HepG2 (cell line): ENCODE measurements around the gene DHRS1. TPM values are rescaled to one million over a fixed set of nuclear protein-coding genes. Genes with fewer than 3 reads are reported as not detected.

Source experiments
- AHDC1 ChIP-seq: sonication (generic); formaldehyde crosslinking; IDR thresholded peaks from 2 replicates; pipeline ENCODE4 v1.5.1; 2020; ENCODE audit warnings: mild to moderate bottlenecking, missing genetic modification reagents, borderline replicate concordance
- ATF2 ChIP-seq: sonication (generic); formaldehyde crosslinking; IDR thresholded peaks from 2 replicates; pipeline ENCODE4 v1.4.0; 2020; ENCODE audit warnings: missing genetic modification reagents
- GMEB2 ChIP-seq: IDR thresholded peaks from 2 replicates; pipeline ENCODE4 v1.6.1; 2016; ENCODE audit warnings: missing biosample characterization, missing genetic modification reagents, low read depth
- HNRNPH1 ChIP-seq: fragments of 200-400 bp; formaldehyde crosslinking; optimal IDR thresholded peaks from 2 replicates; pipeline ENCODE3; 2017; ENCODE audit warnings: mild to moderate bottlenecking, low read depth, low read length
- JARID2 ChIP-seq: sonication (generic); formaldehyde crosslinking; IDR thresholded peaks from 2 replicates; pipeline ENCODE4 v1.8.1; 2023; ENCODE audit warnings: missing genetic modification reagents, inconsistent platforms; ENCODE audit not compliant: insufficient replicate concordance
- JUN ChIP-seq: sonication (generic); formaldehyde crosslinking; IDR thresholded peaks from 2 replicates; pipeline ENCODE4 v1.4.0; 2020; ENCODE audit warnings: mild to moderate bottlenecking, missing genetic modification reagents
- KDM3A ChIP-seq: IDR thresholded peaks from 2 replicates; pipeline ENCODE4 v1.6.1; 2018; ENCODE audit warnings: low read depth, missing compliant biosample characterization
- NBN ChIP-seq: fragments of 450-650 bp; conservative IDR thresholded peaks from 2 replicates; pipeline ENCODE4 v1.6.1; 2017
- ZNF282 ChIP-seq: fragments of 450-650 bp; IDR thresholded peaks from 2 replicates; pipeline ENCODE4 v1.6.1; 2018; ENCODE audit not compliant: partially characterized antibody
- ZNF382 ChIP-seq: sonication (generic); formaldehyde crosslinking; IDR thresholded peaks from 2 replicates; pipeline ENCODE4 v1.5.0; 2020; ENCODE audit warnings: missing genetic modification reagents, mild to moderate bottlenecking, borderline replicate concordance
- ZNF652 ChIP-seq: IDR thresholded peaks from 2 replicates; pipeline ENCODE4 v1.6.1; 2016; ENCODE audit warnings: low read depth, borderline replicate concordance
- ZNF687 ChIP-seq: sonication (generic); formaldehyde crosslinking; IDR thresholded peaks from 2 replicates; pipeline ENCODE4 v1.5.1; 2020; ENCODE audit warnings: mild to moderate bottlenecking, missing genetic modification reagents, moderate library complexity
- ZNF766 ChIP-seq: sonication (generic); formaldehyde crosslinking; IDR thresholded peaks from 2 replicates; pipeline ENCODE4 v1.5.0; 2020; ENCODE audit warnings: missing genetic modification reagents, borderline replicate concordance
- ZNF772 ChIP-seq: sonication (generic); formaldehyde crosslinking; IDR thresholded peaks from 2 replicates; pipeline ENCODE4 v1.5.0; 2020; ENCODE audit warnings: mild to moderate bottlenecking, missing genetic modification reagents
- polyA plus RNA-seq, 8 experiments: library from polyadenylated mRNA; depleted of rRNA in 3 of 8; stranded (reverse) in 7 of 8; unstranded in 1 of 8; fragments of >200 nt; fragmentation: Illumina TruSeq in 4 of 8; extraction: Trizol in 4 of 8; gene quantifications; 2 replicates each; pipeline versions ENCODE4 v1.2.1 to v1.2.3, GENCODE V29; 2011 to 2016; ENCODE audit warnings: low read depth in 4 of 8, missing spikeins in 1 of 8, mixed read lengths in 1 of 8; ENCODE audit not compliant: insufficient read depth in 1 of 8
- total RNA-seq, 5 experiments: library from RNA; depleted of rRNA; stranded (reverse); fragments of >200 nt; fragmentation: Illumina TruSeq; extraction: Trizol; gene quantifications; 2 replicates each; pipeline ENCODE4 v1.2.3, GENCODE V29; 2016; ENCODE audit warnings: low read depth in 1 of 5

DHRS1 gene
- total and polyA plus RNA-seq, 2 of the 13 experiments (the other 11 are each of a cell fraction or from before 2014, with no cell fraction given): 49.8 to 60.8 TPM

- TF ChIP-seq GMEB2 (CRISPR knock-in tag): peak; percentile 76
- TF ChIP-seq HNRNPH1: no peak
- no peak for TF ChIP-seq ZNF282
- no peak for TF ChIP-seq NBN
- peak; percentile 99 for TF ChIP-seq ZNF687
- peak; percentile 56; the same call in 1 of the 2 replicates for TF ChIP-seq ZNF652
- peak; percentile 98 for TF ChIP-seq ZNF766 (CRISPR knock-in tag)
- peak; percentile 75; the same call in 1 of the 2 replicates for TF ChIP-seq AHDC1 (CRISPR knock-in tag)
- TF ChIP-seq JARID2 (CRISPR knock-in tag): peak; percentile 42
- no peak; the same call in none of the 2 replicates for TF ChIP-seq JUN (CRISPR knock-in tag)
- no peak for TF ChIP-seq ZNF382
- peak; percentile 94 for TF ChIP-seq ATF2
- TF ChIP-seq ZNF772 (CRISPR knock-in tag): peak; percentile 96
- peak; percentile 83 for TF ChIP-seq KDM3A
Observed at GRCh38 chr14:24299255-24300191, at the start of gene DHRS1, which contains the start of gene NOP9 (continued).
